HepG2 (cell line): ENCODE data around the gene ALX3. TPM values are rescaled to one million over a fixed set of nuclear protein-coding genes. Genes with fewer than 3 reads are reported as not detected.

Source experiments
- ATAC-seq: fragments of 200-7000 bp; cut with Tn5 transposase; 3 replicates; pipeline ENCODE4 v1.9.1; 2020; ENCODE audit warnings: mild to moderate bottlenecking, moderate library complexity
- BruUV-seq: library from RNA; stranded (reverse); fragments of 400-500 nt; replicated peaks from 2 replicates; lab custom pipeline; 2021; lab: Mats Ljungman, UMichigan
- CTCF ChIA-PET: fragments of 300-600 bp; formaldehyde crosslinking; extraction: SDS; loops from one replicate; lab custom pipeline; 2021; ENCODE audit warnings: low total read pairs, inconsistent platforms, low intra/inter-chr PET ratio; lab: Yijun Ruan, JAX
- POLR2A ChIA-PET: fragments of 350-600 bp; sonication (Branson Sonifier 250); formaldehyde crosslinking; loops from one replicate; lab custom pipeline; 2020; ENCODE audit warnings: antibody characterized with exemption, inconsistent platforms; lab: Yijun Ruan, JAX
- DNase-seq: peaks from one replicate; pipeline ENCODE4 v3.0.0-alpha.2; 2015; ENCODE audit warnings: low spot score
- FAIRE-seq: peaks from 3 replicates; lab custom pipeline; 2011; peaks lifted over from hg19 to GRCh38; lab: Jason Lieb, UNC
- H2AFZ ChIP-seq: one replicate; pipeline ENCODE4 v1.6.1; 2011; ENCODE audit warnings: low read length, inconsistent platforms
- H3K27ac ChIP-seq: fragments of 300-600 bp; 3 replicates; pipeline ENCODE4 v1.8.0; 2011; ENCODE audit warnings: mixed run types, mild to moderate bottlenecking, mixed read lengths, low read length, inconsistent platforms; ENCODE audit not compliant: insufficient read depth; ENCODE audit errors: extremely low read length
- H3K27me3 ChIP-seq, 2 experiments: fragments of 200-600 bp in 1 of 2; 2 replicates in 1 of 2; 3 replicates in 1 of 2; pipeline versions ENCODE4 v1.6.0 to v1.8.0; 2011; ENCODE audit warnings: low read length in 2 of 2, mild to moderate bottlenecking in 2 of 2, moderate library complexity in 2 of 2, inconsistent platforms in 1 of 2; ENCODE audit not compliant: insufficient read depth in 2 of 2, control insufficient read depth in 1 of 2
- H3K36me3 ChIP-seq, 2 experiments: fragments of 200-600 bp in 1 of 2; replicated peaks in 1 of 2; 2 replicates in 1 of 2; 3 replicates in 1 of 2; pipeline versions ENCODE4 v1.5.1 to v1.8.0; 2011; ENCODE audit warnings: low read length in 2 of 2, inconsistent platforms in 1 of 2; ENCODE audit not compliant: insufficient read depth in 2 of 2, control insufficient read depth in 1 of 2
- H3K4me1 ChIP-seq: 2 replicates; pipeline ENCODE4 v1.5.1; 2012; ENCODE audit warnings: low read length, inconsistent platforms; ENCODE audit not compliant: insufficient read depth
- H3K4me2 ChIP-seq: 2 replicates; pipeline ENCODE4 v1.6.0; 2011; ENCODE audit warnings: low read depth, low read length, inconsistent platforms
- H3K4me3 ChIP-seq, 3 experiments: fragments of 200-600 bp in 1 of 3; sonication (generic), shearing (Covaris generic) in 1 of 3; replicated peaks in 1 of 3; 2 replicates each; pipeline ENCODE4 v1.5.1; 2011 to 2016; ENCODE audit warnings: low read length in 3 of 3, inconsistent platforms in 2 of 3, low read depth in 2 of 3, mild to moderate bottlenecking in 2 of 3, control low read depth in 1 of 3, mixed read lengths in 1 of 3; ENCODE audit not compliant: insufficient read depth in 1 of 3
- H3K79me2 ChIP-seq: one replicate; pipeline ENCODE4 v1.6.1; 2011; ENCODE audit warnings: low read length, inconsistent platforms; ENCODE audit not compliant: insufficient read depth
- H3K9ac ChIP-seq: 2 replicates; pipeline ENCODE4 v1.6.0; 2011; ENCODE audit warnings: mild to moderate bottlenecking, low read depth, low read length, inconsistent platforms; ENCODE audit not compliant: insufficient read depth
- H3K9me3 ChIP-seq: 2 replicates; pipeline ENCODE4 v1.5.1; 2012; ENCODE audit warnings: mild to moderate bottlenecking, low read length
- H4K20me1 ChIP-seq: 2 replicates; pipeline ENCODE4 v1.6.0; 2011; ENCODE audit warnings: inconsistent platforms, mild to moderate bottlenecking, low read length, moderate library complexity; ENCODE audit not compliant: insufficient read depth
- ATF3 ChIP-seq: sonication (generic); formaldehyde crosslinking; IDR thresholded peaks from 2 replicates; pipeline ENCODE4 v1.4.0; 2020; ENCODE audit warnings: missing genetic modification reagents
- BCLAF1 ChIP-seq: fragments of 450-650 bp; IDR thresholded peaks from 2 replicates; pipeline ENCODE4 v1.6.1; 2017; ENCODE audit warnings: mild to moderate bottlenecking
- NBN ChIP-seq: fragments of 450-650 bp; conservative IDR thresholded peaks from 2 replicates; pipeline ENCODE4 v1.6.1; 2017
- PAWR ChIP-seq: sonication (generic); formaldehyde crosslinking; IDR thresholded peaks from 2 replicates; pipeline ENCODE4 v1.4.0; 2020; ENCODE audit warnings: missing genetic modification reagents, mild to moderate bottlenecking, borderline replicate concordance
- RFXAP ChIP-seq: sonication (generic); formaldehyde crosslinking; IDR thresholded peaks from 2 replicates; pipeline ENCODE4 v1.4.0; 2020; ENCODE audit warnings: missing genetic modification reagents, borderline replicate concordance
- TBX2 ChIP-seq: sonication (generic); formaldehyde crosslinking; IDR thresholded peaks from 2 replicates; pipeline ENCODE4 v1.5.0; 2020; ENCODE audit warnings: missing genetic modification reagents, mild to moderate bottlenecking, borderline replicate concordance
- TEAD3 ChIP-seq: optimal IDR thresholded peaks from 2 replicates; pipeline ENCODE3; 2016; ENCODE audit warnings: borderline replicate concordance
- ZNF512B ChIP-seq: sonication (generic); formaldehyde crosslinking; IDR thresholded peaks from 2 replicates; pipeline ENCODE4 v1.5.1; 2020; ENCODE audit warnings: missing genetic modification reagents, mild to moderate bottlenecking, borderline replicate concordance
- ZNF678 ChIP-seq: sonication (generic); formaldehyde crosslinking; IDR thresholded peaks from 2 replicates; pipeline ENCODE4 v1.4.0; 2020; ENCODE audit warnings: mild to moderate bottlenecking, missing genetic modification reagents
- ZNF713 ChIP-seq: sonication (generic); formaldehyde crosslinking; IDR thresholded peaks from 2 replicates; pipeline ENCODE4 v1.4.0; 2020; ENCODE audit warnings: mild to moderate bottlenecking, missing genetic modification reagents
- ZNF737 ChIP-seq: sonication (generic); formaldehyde crosslinking; IDR thresholded peaks from 2 replicates; pipeline ENCODE4 v1.5.0; 2020; ENCODE audit warnings: missing genetic modification reagents, mild to moderate bottlenecking, borderline replicate concordance
- ZNF782 ChIP-seq: sonication (generic); formaldehyde crosslinking; IDR thresholded peaks from 2 replicates; pipeline ENCODE4 v1.4.0; 2020; ENCODE audit warnings: missing genetic modification reagents, mild to moderate bottlenecking, borderline replicate concordance
- ZNF839 ChIP-seq: sonication (generic); formaldehyde crosslinking; IDR thresholded peaks from 2 replicates; pipeline ENCODE4 v1.4.0; 2020; ENCODE audit warnings: missing genetic modification reagents, mild to moderate bottlenecking, borderline replicate concordance
- ZSCAN21 ChIP-seq: sonication (generic); formaldehyde crosslinking; IDR thresholded peaks from 2 replicates; pipeline ENCODE4 v1.8.0; 2022; ENCODE audit warnings: mild to moderate bottlenecking, missing genetic modification reagents, moderate library complexity, borderline replicate concordance
- ZUFSP ChIP-seq: sonication (generic); formaldehyde crosslinking; IDR thresholded peaks from 2 replicates; pipeline ENCODE4 v1.9.0; 2021; ENCODE audit warnings: missing genetic modification reagents, mild to moderate bottlenecking, borderline replicate concordance
- WGBS: methylation state at CpG from one replicate; pipeline ENCODE4 v1.1.6; 2017; ENCODE audit warnings: low lambda C conversion rate; 5-methylcytosine and 5-hydroxymethylcytosine counted together
- in situ Hi-C: cut with HindIII; loops from 2 replicates; pipeline ENCODE4 v1.10.0; 2017; ENCODE audit warnings: low pct_unique_long_range_greater_than_20kb; ENCODE audit not compliant: extremely low pct_ligation_motif_present
- intact Hi-C: fragments of 100-400 bp; cut with micrococcal nuclease; formaldehyde crosslinking; loops from one replicate; pipeline ENCODE4 v1.10.0; 2022; ENCODE audit not compliant: unreplicated experiment
- polyA plus RNA-seq, 8 experiments: library from polyadenylated mRNA; depleted of rRNA in 3 of 8; stranded (reverse) in 7 of 8; unstranded in 1 of 8; fragments of >200 nt; fragmentation: Illumina TruSeq in 4 of 8; extraction: Trizol in 4 of 8; gene quantifications; 2 replicates each; pipeline versions ENCODE4 v1.2.1 to v1.2.3, GENCODE V29; 2011 to 2016; ENCODE audit warnings: low read depth in 4 of 8, missing spikeins in 1 of 8, mixed read lengths in 1 of 8; ENCODE audit not compliant: insufficient read depth in 1 of 8
- total RNA-seq, 5 experiments: library from RNA; depleted of rRNA; stranded (reverse); fragments of >200 nt; fragmentation: Illumina TruSeq; extraction: Trizol; gene quantifications; 2 replicates each; pipeline ENCODE4 v1.2.3, GENCODE V29; 2016; ENCODE audit warnings: low read depth in 1 of 5

The ALX3 gene
- total and polyA plus RNA-seq, 2 of the 13 experiments (the other 11 are each of a cell fraction or from before 2014, with no cell fraction given), result not detected

GRCh38 chr1:110040548-110040947, 29.9 kb downstream of the ALX3 start:
- H3K4me3 ChIP-seq, result no peak overlapping the region
- intact Hi-C loops, result no loop called here
- H3K4me1 ChIP-seq, result peaks cover 12% of the 10 kb centered on the region
- no peak overlapping the region for H3K9ac ChIP-seq
- no peaks in the 10 kb centered on the region for H3K9me3 ChIP-seq
- CTCF ChIA-PET, result no interaction called here
- WGBS, result 100% methylated on average over 1 of the region's 4 CpGs
- no peak for TF ChIP-seq RFXAP (CRISPR knock-in tag)
- no peak for TF ChIP-seq TEAD3 (CRISPR knock-in tag)
- TF ChIP-seq ZNF839 (CRISPR knock-in tag), result no peak
- TF ChIP-seq PAWR (CRISPR knock-in tag), result no peak
- no peak for TF ChIP-seq ZNF737 (CRISPR knock-in tag)
- no peak for TF ChIP-seq TBX2 (CRISPR knock-in tag)
- no peak for TF ChIP-seq ZSCAN21
- TF ChIP-seq ZNF678 (CRISPR knock-in tag), result no peak
- TF ChIP-seq ZNF512B (CRISPR knock-in tag), result no peak
- no peak for TF ChIP-seq BCLAF1
- no peak for TF ChIP-seq ZNF782 (CRISPR knock-in tag)
- no peak for TF ChIP-seq ZNF713 (CRISPR knock-in tag)
- no peak for TF ChIP-seq ZUFSP (CRISPR knock-in tag)
- no peak for TF ChIP-seq NBN
- TF ChIP-seq ATF3 (CRISPR knock-in tag), result no peak
- TF ChIP-seq, all 625 proteins: peak for 0
- Histone ChIP-seq H3K36me3 (peaks cover 36 to 74% of the 10 kb centered on the region in 2 experiments), H3K27me3 (no peaks in the 10 kb centered on the region), H3K79me2 (peaks cover 15% of the 10 kb centered on the region), H3K27ac (no peak overlapping the region), H2AFZ (no peak overlapping the region), H4K20me1 (no peaks in the 10 kb centered on the region), H3K4me2 (no peak overlapping the region)
- in situ Hi-C loops, result no loop called here
- BruUV-seq, result no TSS peak
- DNase-seq (no peak), FAIRE-seq (no peak), ATAC-seq (no peak)
- POLR2A ChIA-PET, result no interaction called here
